Psoas muscle (tissue), 8 donors: ENCODE measurements around the gene TYRP1. TPM values are rescaled to one million over a fixed set of nuclear protein-coding genes. Genes with fewer than 3 reads are reported as not detected.

Experiments
- ATAC-seq, 4 donors: fragments of 200-7000 bp; cut with Tn5 transposase; one replicate each; pipeline ENCODE4 v1.9.1; 2020; ENCODE audit warnings: moderate library complexity in 3 of 4, mild to moderate bottlenecking in 2 of 4
- DNase-seq, 2 donors: peaks; one replicate each; pipeline ENCODE4 v3.0.0-alpha.2; 2020
- H3K27ac ChIP-seq: fragments of 200-600 bp; one replicate; pipeline ENCODE4 v1.8.0; 2022
- H3K27me3 ChIP-seq, 3 donors: fragments of 200-600 bp in 1 of 3; one replicate each; pipeline versions ENCODE4 v1.6.1 to v1.8.0; 2013 to 2022; ENCODE audit warnings: low read length in 2 of 3, mild to moderate bottlenecking in 2 of 3, moderate library complexity in 1 of 3; ENCODE audit not compliant: insufficient read depth in 3 of 3
- H3K36me3 ChIP-seq, 2 donors: fragments of 200-600 bp in 1 of 2; one replicate each; pipeline versions ENCODE4 v1.6.1 to v1.8.0; 2013 to 2022; ENCODE audit warnings: low read depth in 1 of 2, mild to moderate bottlenecking in 1 of 2, moderate library complexity in 1 of 2; ENCODE audit not compliant: insufficient read depth in 1 of 2
- H3K4me1 ChIP-seq: fragments of 200-600 bp; one replicate; pipeline ENCODE4 v1.8.0; 2022
- H3K4me3 ChIP-seq: fragments of 200-600 bp; one replicate; pipeline ENCODE4 v1.8.0; 2022; ENCODE audit warnings: mild to moderate bottlenecking
- H3K9me3 ChIP-seq: fragments of 200-600 bp; one replicate; pipeline ENCODE4 v1.8.0; 2022
- CTCF ChIP-seq: fragments of 200-600 bp; IDR thresholded peaks from one replicate; pipeline ENCODE4 v1.8.0; 2022; ENCODE audit warnings: antibody characterized with exemption
- WGBS, 3 donors: extraction: QIAGEN DNeasy Blood & Tissue Kit; methylation state at CpG; one replicate each; pipeline versions ENCODE4 v1.1.6 to v1.1.7; 2013; 5-methylcytosine and 5-hydroxymethylcytosine counted together
- intact Hi-C, 2 donors: fragments of 100-400 bp; cut with DNase I; formaldehyde crosslinking; loops; one replicate each; pipeline versions ENCODE4 v1.11.0 to v1.14.2; 2022
- polyA plus RNA-seq, 3 donors: library from polyadenylated mRNA; stranded (reverse); fragments of 200-250 nt; gene quantifications; one replicate each; pipeline ENCODE4 v1.2.3, GENCODE V29; 2013
- total RNA-seq, 4 donors: library from RNA; stranded (reverse); fragmentation: NEBNext Ultra II Directional in 2 of 4; extraction: Animal tissue kit (Norgen Biotek cat#: 25700) in 2 of 4; gene quantifications; one replicate each; pipeline versions ENCODE4 v1.2.1 to v1.2.4, GENCODE V29; 2021 to 2023
- donor health status: healthy with polysubstance abuse.
- donor health status: DM: no; HTN: no; CAD: no; lungs with moderate emphysema.
- donor health status: Bipolar disorder and iron deficiency.
- donor health status: healthy.
- donor health status: DM: yes; HTN: yes; CAD: no.
- donor health status: DM: no; HTN: no; CAD: no.
- donor health status: DM: no; HTN: no; CAD: no.
- donor health status: DM: yes; HTN: yes; CAD: no.

TYRP1 gene
- total and polyA plus RNA-seq, 7 donors = 0.31 to 10.7 (median 1.9) TPM

- no peak for TF ChIP-seq CTCF
- Histone ChIP-seq H3K4me3 (no peak overlapping the region), H3K4me1 (no peaks in the 10 kb centered on the region), H3K27ac (no peak overlapping the region), H3K36me3 (no peaks in the 10 kb centered on the region), H3K27me3 (no peaks in the 10 kb centered on the region), H3K9me3 (no peaks in the 10 kb centered on the region)
- WGBS, 3 donors = 94 to 97% (median 96%) methylated on average over 2 of the region's 2 CpGs
- no peak for ATAC-seq
- no peak for DNase-seq
- intact Hi-C loops = no loop called here
Measured at GRCh38 chr9:12656803-12657202, 36.4 kb upstream of the TYRP1 start.

GRCh38 chr9:12657233-12657632 is 36.0 kb upstream of the TYRP1 start:
- H3K4me3 ChIP-seq = no peak overlapping the region
- no peak for ATAC-seq
- no peaks in the 10 kb centered on the region for H3K36me3 ChIP-seq
- intact Hi-C loops = no loop called here
- TF ChIP-seq CTCF = no peak
- no peak for DNase-seq
- WGBS, 3 donors = 82 to 89% (median 84%) methylated on average over 2 of the region's 2 CpGs
- no peaks in the 10 kb centered on the region for H3K9me3 ChIP-seq
- H3K4me1 ChIP-seq = no peaks in the 10 kb centered on the region
- H3K27ac ChIP-seq = no peak overlapping the region
- H3K27me3 ChIP-seq = no peaks in the 10 kb centered on the region

GRCh38 chr9:12657998-12658397 is 35.2 kb upstream of the TYRP1 start:
- H3K36me3 ChIP-seq = no peaks in the 10 kb centered on the region
- no peak for DNase-seq
- intact Hi-C loops = no loop called here
- no peaks in the 10 kb centered on the region for H3K27me3 ChIP-seq
- H3K4me1 ChIP-seq = no peaks in the 10 kb centered on the region
- no peak for TF ChIP-seq CTCF
- H3K4me3 ChIP-seq = no peak overlapping the region
- no peak overlapping the region for H3K27ac ChIP-seq
- 84 to 90% (median 84%) methylated on average over 4 of the region's 4 CpGs for WGBS, 3 donors
- no peaks in the 10 kb centered on the region for H3K9me3 ChIP-seq
- no peak for ATAC-seq

- WGBS, 3 donors = 78 to 91% (median 86%) methylated on average over 10 of the region's 10 CpGs
- Histone ChIP-seq H3K27me3 (no peaks in the 10 kb centered on the region), H3K9me3 (no peaks in the 10 kb centered on the region), H3K36me3 (no peaks in the 10 kb centered on the region), H3K27ac (no peak overlapping the region), H3K4me3 (no peak overlapping the region), H3K4me1 (no peaks in the 10 kb centered on the region)
- intact Hi-C loops = no loop called here
- ATAC-seq = no peak
- no peak for TF ChIP-seq CTCF
- DNase-seq = no peak
Measured at GRCh38 chr9:12658531-12659209, 34.5 kb upstream of the TYRP1 start.

GRCh38 chr9:12659220-12659619 is 34.0 kb upstream of the TYRP1 start:
- intact Hi-C loops = no loop called here
- WGBS, 3 donors = 93 to 95% (median 95%) methylated on average over 4 of the region's 4 CpGs
- H3K9me3 ChIP-seq = no peaks in the 10 kb centered on the region
- no peak for TF ChIP-seq CTCF
- no peak for DNase-seq
- H3K36me3 ChIP-seq = no peaks in the 10 kb centered on the region
- ATAC-seq = no peak
- H3K27me3 ChIP-seq = no peaks in the 10 kb centered on the region
- H3K27ac ChIP-seq = no peak overlapping the region
- H3K4me3 ChIP-seq = no peak overlapping the region
- no peaks in the 10 kb centered on the region for H3K4me1 ChIP-seq
